HFF-Myc (cell line): ENCODE data around the gene EFTUD2.

ENCODE experiments used
- DNase-seq: peaks from one replicate; pipeline ENCODE4 v3.0.0-alpha.2; 2011; ENCODE audit warnings: low read depth; ENCODE audit errors: extremely low read depth
- H3K4me3 ChIP-seq: replicated peaks from 2 replicates; pipeline ENCODE4 v1.5.1; 2011; ENCODE audit warnings: low read depth, mild to moderate bottlenecking, control low read depth, low read length
- TF ChIP-seq, protein P1 (sequence below): IDR thresholded peaks from 2 replicates; pipeline ENCODE4 v1.5.1; 2012; ENCODE audit warnings: mild to moderate bottlenecking, low read depth, low read length, control low read depth; ENCODE audit errors: missing control alignments

Gene EFTUD2

DNA sequence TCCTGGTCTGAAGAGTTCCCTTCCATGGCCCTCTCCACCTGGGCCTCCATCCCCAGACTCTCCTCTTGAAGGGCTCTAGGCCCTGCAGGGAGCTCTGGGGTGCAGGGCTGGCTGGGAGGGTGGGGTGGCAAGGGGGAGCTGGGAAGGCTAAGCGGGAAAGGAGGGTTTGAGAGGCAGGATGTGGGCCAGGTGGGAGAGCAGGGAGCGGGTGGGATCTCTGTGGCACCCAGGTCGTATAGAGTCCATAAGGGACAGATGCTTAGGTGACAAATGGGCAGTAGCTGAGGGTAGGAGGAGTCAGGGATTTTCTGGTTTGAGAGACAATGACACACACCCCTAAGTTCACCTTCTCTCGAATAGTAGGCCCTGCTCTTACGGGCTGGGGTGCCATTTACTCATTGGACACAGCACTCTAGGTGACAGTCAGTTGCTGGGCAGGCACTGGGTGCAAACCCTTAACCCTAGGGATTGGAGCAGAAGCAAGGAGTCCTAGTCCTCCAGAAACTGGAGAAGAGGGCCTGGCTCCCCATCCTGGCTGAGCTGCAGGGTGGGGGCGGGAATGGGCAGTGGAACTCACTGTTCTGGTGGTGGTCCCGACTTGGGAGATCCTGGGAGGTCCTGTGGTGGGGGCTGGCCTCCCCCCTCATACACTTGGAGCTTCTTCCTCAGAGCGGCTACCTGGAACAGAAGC is 33.0 kb upstream of the EFTUD2 start:
- DNase-seq, result no peak
- TF ChIP-seq, protein P1, sequence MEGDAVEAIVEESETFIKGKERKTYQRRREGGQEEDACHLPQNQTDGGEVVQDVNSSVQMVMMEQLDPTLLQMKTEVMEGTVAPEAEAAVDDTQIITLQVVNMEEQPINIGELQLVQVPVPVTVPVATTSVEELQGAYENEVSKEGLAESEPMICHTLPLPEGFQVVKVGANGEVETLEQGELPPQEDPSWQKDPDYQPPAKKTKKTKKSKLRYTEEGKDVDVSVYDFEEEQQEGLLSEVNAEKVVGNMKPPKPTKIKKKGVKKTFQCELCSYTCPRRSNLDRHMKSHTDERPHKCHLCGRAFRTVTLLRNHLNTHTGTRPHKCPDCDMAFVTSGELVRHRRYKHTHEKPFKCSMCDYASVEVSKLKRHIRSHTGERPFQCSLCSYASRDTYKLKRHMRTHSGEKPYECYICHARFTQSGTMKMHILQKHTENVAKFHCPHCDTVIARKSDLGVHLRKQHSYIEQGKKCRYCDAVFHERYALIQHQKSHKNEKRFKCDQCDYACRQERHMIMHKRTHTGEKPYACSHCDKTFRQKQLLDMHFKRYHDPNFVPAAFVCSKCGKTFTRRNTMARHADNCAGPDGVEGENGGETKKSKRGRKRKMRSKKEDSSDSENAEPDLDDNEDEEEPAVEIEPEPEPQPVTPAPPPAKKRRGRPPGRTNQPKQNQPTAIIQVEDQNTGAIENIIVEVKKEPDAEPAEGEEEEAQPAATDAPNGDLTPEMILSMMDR, result no peak

DNA sequence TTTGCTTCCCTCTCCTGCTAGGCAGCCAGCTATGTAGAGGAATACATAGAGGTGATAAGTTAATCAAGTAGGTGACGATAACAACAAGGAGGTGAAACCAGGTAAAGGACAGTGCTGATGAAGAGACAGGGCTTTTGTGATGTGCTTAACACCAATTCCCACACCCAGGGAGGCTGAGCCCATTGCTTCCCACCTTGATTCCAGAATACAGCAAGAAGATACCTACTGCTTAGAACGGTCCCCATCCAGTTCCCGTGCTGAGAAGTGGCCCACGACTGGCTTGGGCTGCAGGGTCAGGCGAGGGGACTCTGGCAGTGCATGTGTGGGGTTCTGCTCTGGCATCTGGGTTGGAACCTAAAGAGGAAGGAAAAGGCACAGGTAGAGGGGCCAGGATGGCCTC is 32.1 kb upstream of the EFTUD2 start:
- TF ChIP-seq, protein P1, result no peak
- DNase-seq, result no peak
- H3K4me3 ChIP-seq, result no peak overlapping the region

More for the DNA sequence above, 33.0 kb upstream of the EFTUD2 start:
- H3K4me3 ChIP-seq, result no peak overlapping the region

DNA sequence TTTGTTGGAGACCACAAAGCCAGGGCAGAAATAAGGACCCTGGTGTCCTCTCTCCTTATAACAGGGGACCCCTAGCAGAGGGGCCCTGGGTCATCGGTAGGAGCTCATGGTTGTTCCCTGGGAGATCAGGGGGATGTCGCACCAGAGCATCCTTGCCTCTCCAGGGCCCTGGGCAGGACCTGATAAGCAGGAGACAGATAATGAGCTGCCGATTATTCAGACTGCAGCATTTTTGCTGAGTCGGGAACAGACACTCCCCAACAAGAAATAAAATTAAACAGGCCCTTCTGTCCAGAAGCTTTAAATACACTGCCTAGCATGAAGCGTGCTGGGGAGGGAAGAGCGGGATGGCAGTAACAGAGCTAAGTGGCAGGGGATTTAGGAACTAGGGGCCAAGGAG is 31.4 kb upstream of the EFTUD2 start:
- no peak for DNase-seq
- no peak overlapping the region for H3K4me3 ChIP-seq
- TF ChIP-seq, protein P1, result no peak

DNA sequence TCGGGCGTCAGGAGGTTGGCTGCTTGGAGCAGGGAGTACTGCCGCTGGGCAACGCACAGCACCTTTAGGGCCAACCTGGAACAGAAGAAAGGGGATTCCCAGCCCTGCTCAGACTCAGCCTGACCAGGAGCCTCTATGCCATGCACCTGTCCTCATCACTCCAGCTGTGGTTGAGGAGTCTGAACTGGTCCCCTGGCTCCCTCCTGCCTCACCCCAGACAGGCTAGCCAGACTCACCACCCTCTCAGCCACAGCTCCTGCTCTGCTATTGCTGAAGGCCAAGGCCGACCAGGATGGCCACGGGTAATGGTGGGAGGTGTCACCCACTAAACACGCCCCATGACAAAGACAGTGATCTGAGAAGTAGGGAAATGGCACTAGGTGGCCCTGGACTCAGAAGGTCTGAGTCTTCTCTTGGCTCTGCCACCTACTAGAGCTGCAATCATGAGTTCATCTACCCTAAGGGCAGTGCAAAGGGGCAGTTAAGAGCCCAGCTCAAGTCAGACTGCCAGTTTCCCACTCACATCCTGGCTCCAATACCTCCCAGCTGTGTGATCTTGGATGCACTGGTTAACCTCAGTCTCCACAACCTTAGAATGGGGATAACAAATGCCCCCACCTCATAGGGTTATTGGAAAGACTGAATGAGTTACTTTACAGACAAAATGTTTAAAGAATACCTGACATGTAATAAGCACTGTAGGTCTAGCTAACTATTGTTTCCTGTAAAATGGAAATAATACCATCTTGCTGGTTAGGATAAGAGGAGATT is 29.9 kb upstream of the EFTUD2 start:
- H3K4me3 ChIP-seq, result no peak overlapping the region
- TF ChIP-seq, protein P1, result no peak
- DNase-seq, result no peak

DNA sequence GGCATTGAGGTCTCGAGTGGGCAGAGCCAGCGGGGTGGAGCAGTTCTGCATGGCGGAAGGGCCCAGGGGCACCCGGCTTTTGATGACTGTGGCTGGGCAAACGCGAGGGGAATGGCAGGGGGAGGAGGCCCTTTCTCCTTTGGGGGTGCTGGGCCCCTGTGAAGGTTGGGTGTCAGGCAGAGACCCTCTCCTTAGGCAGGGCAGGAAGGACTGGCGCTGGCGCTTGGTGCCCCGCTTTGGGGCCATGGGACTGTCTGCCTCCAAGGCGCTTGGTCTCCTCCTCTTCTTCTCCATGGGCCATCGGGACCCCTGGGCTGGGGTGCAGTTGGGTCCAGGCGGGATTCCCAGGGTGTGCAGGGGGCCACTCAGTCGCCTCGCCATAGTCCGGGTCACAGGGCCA is 28.9 kb upstream of the EFTUD2 start:
- TF ChIP-seq, protein P1, result no peak
- H3K4me3 ChIP-seq, result no peak overlapping the region
- DNase-seq, result no peak

DNA sequence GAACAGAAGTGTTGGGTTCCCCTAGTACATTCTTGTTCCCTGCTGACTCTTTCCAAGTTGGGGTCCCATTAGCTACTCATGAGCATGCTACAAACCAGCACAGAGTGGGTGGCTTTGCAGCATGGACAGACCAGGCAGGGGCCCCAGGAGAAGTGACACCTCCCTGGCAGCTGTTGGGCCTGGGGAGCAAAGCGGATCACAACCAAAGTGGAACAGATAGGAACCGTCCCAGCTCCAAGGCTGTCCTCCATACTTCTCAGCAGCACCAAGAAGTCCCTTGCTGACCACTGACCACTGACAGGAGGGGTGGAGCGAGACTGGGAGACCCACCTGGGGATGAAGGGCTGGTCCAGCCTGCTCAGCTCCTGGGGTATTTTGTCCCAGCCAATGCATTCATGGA is 28.5 kb upstream of the EFTUD2 start:
- no peak for DNase-seq
- no peak overlapping the region for H3K4me3 ChIP-seq
- TF ChIP-seq, protein P1, result no peak
